Measurements from ENCODE around the gene DGKK. TPM values are rescaled to one million over a fixed set of nuclear protein-coding genes. Genes with fewer than 3 reads are reported as not detected.

The DGKK gene, protein sequence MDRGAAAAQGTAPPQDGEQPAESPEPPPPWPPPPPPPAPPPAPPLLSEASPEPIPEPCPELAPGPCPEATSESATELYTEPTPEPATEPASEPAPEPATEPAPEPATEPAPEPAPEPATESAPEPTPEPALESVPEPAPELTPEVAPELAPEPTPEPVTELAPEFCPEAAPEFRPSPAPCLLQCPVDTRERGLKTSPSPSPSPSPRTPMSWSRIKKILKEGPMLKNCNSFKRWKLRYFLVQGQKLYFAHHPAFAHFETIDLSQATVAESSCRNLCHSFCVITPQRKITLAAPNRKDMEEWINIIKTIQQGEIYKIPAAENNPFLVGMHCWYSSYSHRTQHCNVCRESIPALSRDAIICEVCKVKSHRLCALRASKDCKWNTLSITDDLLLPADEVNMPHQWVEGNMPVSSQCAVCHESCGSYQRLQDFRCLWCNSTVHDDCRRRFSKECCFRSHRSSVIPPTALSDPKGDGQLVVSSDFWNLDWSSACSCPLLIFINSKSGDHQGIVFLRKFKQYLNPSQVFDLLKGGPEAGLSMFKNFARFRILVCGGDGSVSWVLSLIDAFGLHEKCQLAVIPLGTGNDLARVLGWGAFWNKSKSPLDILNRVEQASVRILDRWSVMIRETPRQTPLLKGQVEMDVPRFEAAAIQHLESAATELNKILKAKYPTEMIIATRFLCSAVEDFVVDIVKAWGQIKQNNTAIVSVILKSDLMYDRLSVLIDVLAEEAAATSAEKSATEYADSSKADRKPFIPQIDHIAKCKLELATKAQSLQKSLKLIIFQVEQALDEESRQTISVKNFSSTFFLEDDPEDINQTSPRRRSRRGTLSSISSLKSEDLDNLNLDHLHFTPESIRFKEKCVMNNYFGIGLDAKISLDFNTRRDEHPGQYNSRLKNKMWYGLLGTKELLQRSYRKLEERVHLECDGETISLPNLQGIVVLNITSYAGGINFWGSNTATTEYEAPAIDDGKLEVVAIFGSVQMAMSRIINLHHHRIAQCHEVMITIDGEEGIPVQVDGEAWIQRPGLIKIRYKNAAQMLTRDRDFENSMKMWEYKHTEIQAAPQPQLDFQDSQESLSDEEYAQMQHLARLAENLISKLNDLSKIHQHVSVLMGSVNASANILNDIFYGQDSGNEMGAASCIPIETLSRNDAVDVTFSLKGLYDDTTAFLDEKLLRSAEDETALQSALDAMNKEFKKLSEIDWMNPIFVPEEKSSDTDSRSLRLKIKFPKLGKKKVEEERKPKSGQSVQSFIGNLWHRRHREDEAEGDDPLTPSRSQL
- 0.49 TPM for total RNA-seq (ENCODE audit: unreplicated experiment)
- long read RNA-seq, partial matches to known transcripts, result 0 of 1 reads
- long read RNA-seq, other reads (novel, unspliced or antisense), result 1 of 1 reads

DNA sequence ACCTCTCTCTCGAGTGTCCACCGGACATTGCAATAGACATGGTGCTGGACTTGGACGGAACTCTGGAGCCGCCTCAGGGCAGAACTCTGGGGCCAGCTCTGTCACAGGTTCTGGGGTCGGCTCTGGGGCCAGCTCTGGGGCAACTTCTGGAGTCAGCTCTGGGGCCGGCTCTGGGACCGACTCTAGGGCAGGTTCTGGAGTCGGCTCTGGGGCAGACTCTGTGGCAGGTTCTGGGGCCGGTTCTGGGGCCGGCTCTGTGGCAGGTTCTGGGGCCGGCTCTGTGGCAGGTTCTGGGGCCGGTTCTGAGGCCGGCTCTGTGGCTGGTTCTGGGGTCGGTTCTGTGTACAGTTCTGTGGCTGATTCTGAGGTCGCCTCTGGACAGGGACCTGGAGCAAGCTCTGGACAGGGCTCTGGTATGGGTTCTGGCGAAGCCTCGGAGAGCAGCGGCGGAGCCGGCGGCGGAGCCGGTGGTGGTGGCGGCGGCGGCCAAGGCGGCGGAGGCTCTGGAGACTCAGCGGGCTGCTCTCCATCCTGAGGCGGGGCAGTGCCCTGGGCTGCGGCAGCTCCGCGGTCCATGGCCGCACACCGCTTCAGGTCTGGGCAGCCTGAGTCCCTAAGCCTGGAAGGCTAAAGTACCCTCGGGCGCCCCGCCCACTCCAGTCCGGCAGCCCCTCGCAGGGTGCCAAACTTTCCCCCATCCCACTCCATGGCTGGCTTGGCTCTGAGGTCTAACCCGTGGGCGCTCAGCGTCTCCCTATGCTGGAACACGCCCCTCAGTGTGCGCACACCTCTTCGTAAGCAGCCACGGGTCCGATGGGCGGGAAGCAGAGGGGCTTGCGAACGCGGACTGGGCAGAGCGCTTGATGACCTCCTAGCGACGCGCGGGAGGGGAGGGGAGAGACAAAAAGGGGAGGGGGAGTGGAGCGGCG lies at the start of gene DGKK:
Gene DGKK, minus strand, starts transcription at position 723 of the 929 bp plus-strand sequence. Its CDS starts 147 bp downstream, at position 576.
- Mint-ChIP-seq H3K27me3 (ENCODE audit: unreplicated experiment) (peaks cover 9% of the 10 kb centered on the region), H3K4me1 (ENCODE audit: unreplicated experiment) (no peaks in the 10 kb centered on the region), H3K4me3 (ENCODE audit: unreplicated experiment) (peak within 1 kb of the TSS; percentile 85), H3K36me3 (ENCODE audit: low read depth, unreplicated experiment) (no peaks in the 10 kb centered on the region), H3K27ac (ENCODE audit: unreplicated experiment) (no peak within 1 kb of the TSS), H3K9me3 (ENCODE audit: unreplicated experiment) (no peaks in the 10 kb centered on the region)
- DNase-seq (ENCODE audit: low spot score), result peak; percentile 51
- TF ChIP-seq, protein P1, sequence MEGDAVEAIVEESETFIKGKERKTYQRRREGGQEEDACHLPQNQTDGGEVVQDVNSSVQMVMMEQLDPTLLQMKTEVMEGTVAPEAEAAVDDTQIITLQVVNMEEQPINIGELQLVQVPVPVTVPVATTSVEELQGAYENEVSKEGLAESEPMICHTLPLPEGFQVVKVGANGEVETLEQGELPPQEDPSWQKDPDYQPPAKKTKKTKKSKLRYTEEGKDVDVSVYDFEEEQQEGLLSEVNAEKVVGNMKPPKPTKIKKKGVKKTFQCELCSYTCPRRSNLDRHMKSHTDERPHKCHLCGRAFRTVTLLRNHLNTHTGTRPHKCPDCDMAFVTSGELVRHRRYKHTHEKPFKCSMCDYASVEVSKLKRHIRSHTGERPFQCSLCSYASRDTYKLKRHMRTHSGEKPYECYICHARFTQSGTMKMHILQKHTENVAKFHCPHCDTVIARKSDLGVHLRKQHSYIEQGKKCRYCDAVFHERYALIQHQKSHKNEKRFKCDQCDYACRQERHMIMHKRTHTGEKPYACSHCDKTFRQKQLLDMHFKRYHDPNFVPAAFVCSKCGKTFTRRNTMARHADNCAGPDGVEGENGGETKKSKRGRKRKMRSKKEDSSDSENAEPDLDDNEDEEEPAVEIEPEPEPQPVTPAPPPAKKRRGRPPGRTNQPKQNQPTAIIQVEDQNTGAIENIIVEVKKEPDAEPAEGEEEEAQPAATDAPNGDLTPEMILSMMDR (IDR thresholded peaks at IDR 0.05; ENCODE audit: unreplicated experiment), result no peak

DNA sequence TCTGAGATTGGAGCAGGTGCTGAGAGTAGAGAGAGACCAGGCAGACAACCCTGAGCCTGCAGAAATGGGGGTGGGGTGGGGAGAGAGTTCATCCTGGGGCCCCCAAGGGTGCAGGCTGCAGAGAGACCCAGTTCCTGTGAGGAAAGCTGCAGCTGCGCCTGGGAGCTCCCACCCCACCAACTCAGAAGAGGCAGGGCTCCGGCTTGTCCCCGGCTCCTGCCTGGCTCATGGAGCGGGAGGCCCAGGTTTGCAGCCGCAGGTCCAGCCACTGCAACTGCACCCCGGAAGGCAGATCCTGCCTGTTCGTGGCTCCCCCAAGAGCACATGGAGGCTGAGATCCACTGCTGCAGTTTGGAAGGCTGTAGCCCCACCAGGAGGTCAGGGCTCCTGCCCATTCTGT lies 44.2 kb upstream of the DGKK start:
- no peaks in the 10 kb centered on the region for H3K9me3 Mint-ChIP-seq (ENCODE audit: unreplicated experiment)

DNA sequence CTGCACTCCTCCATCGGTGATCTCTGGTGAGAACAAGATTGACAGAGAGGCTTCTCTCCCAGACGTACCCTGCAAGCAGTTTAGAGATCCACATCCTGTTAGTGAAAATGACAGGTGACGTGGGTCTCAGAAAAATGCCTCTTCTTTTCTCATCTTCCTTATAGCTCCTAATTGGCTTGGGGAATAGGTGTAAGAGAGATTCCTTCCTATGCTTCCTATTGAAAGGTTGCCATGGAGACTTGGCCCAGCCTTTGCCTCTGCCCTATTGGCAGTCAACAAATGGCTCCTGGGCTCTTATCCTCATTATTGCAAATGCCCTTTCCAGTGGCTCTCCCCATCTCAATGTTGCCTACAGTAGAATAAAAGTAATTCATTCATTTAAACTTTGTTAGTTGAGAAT lies 26.5 kb upstream of the DGKK start:
- no peak for DNase-seq (ENCODE audit: low spot score)
- no peak overlapping the region for H3K27ac Mint-ChIP-seq (ENCODE audit: unreplicated experiment)
- no peaks in the 10 kb centered on the region for H3K36me3 Mint-ChIP-seq (ENCODE audit: low read depth, unreplicated experiment)
- TF ChIP-seq, protein P1 (IDR thresholded peaks at IDR 0.05; ENCODE audit: unreplicated experiment), result no peak
- H3K4me1 Mint-ChIP-seq (ENCODE audit: unreplicated experiment), result no peaks in the 10 kb centered on the region
- no peaks in the 10 kb centered on the region for H3K9me3 Mint-ChIP-seq (ENCODE audit: unreplicated experiment)
- no peak overlapping the region for H3K4me3 Mint-ChIP-seq (ENCODE audit: unreplicated experiment)
- H3K27me3 Mint-ChIP-seq (ENCODE audit: unreplicated experiment), result no peaks in the 10 kb centered on the region

More for the DNA sequence above, 44.2 kb upstream of the DGKK start:
- Mint-ChIP-seq H3K4me3 (ENCODE audit: unreplicated experiment) (no peak overlapping the region), H3K36me3 (ENCODE audit: low read depth, unreplicated experiment) (peaks cover 3% of the 10 kb centered on the region), H3K4me1 (ENCODE audit: unreplicated experiment) (no peaks in the 10 kb centered on the region), H3K27me3 (ENCODE audit: unreplicated experiment) (peaks cover 4% of the 10 kb centered on the region), H3K27ac (ENCODE audit: unreplicated experiment) (no peak overlapping the region)
- TF ChIP-seq, protein P1 (IDR thresholded peaks at IDR 0.05; ENCODE audit: unreplicated experiment), result no peak
- no peak for DNase-seq (ENCODE audit: low spot score)

DNA sequence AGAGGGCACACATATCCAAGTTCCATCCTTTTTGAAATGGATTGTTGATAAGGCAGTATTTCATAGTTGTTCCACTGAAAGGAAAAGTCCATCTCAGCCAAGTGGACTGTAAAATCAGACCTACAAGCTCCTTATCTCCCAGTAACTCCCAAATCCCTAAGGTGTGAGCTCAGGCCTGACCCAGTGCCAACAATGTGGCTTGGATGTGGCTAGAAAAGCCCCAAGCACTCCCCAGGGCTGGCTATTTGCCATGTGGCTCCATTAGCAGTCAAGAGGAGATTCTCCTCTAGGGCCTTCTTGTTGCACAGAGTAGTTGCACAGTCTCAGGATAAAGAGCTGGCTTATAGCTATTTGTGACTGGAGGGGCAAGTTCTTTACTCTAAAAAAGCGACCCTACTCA lies 25.0 kb upstream of the DGKK start:
- no peak overlapping the region for H3K4me3 Mint-ChIP-seq (ENCODE audit: unreplicated experiment)
- TF ChIP-seq, protein P1 (IDR thresholded peaks at IDR 0.05; ENCODE audit: unreplicated experiment), result no peak
- no peaks in the 10 kb centered on the region for H3K4me1 Mint-ChIP-seq (ENCODE audit: unreplicated experiment)
- no peaks in the 10 kb centered on the region for H3K9me3 Mint-ChIP-seq (ENCODE audit: unreplicated experiment)
- no peaks in the 10 kb centered on the region for H3K27me3 Mint-ChIP-seq (ENCODE audit: unreplicated experiment)
- H3K36me3 Mint-ChIP-seq (ENCODE audit: low read depth, unreplicated experiment), result no peaks in the 10 kb centered on the region
- H3K27ac Mint-ChIP-seq (ENCODE audit: unreplicated experiment), result no peak overlapping the region
- DNase-seq (ENCODE audit: low spot score), result no peak
